Measurements from ENCODE around the gene CD86. TPM values are rescaled to one million over a fixed set of nuclear protein-coding genes. Genes with fewer than 3 reads are reported as not detected.
"Not testable (repeated sequence)": the region's sequence is repeated elsewhere in the genome, so short reads cannot be mapped to it uniquely, and the experiment has no call there.

The CD86 gene
- total and polyA plus RNA-seq, 7 donors, result 0.16 to 1.4 (median 0.71) TPM

- no peaks in the 10 kb centered on the region for H3K27me3 ChIP-seq (ENCODE audit: insufficient read depth in 3 of 3, low read length in 2 of 3)
- H3K4me1 ChIP-seq, result no peaks in the 10 kb centered on the region
- WGBS, 3 donors, result 63 to 73% (median 67%) methylated on average over 3 of the region's 3 CpGs
- H3K9me3 ChIP-seq, result no peaks in the 10 kb centered on the region
- no peak overlapping the region for H3K27ac ChIP-seq
- H3K4me3 ChIP-seq, result no peak overlapping the region
- no peak for ATAC-seq
- TF ChIP-seq CTCF (IDR thresholded peaks at IDR 0.05), result no peak
- no peaks in the 10 kb centered on the region for H3K36me3 ChIP-seq (ENCODE audit: insufficient read depth in 1 of 2, low read depth in 1 of 2)
- no peak for DNase-seq
- intact Hi-C loops (cut with DNase I), result no loop called here
These were observed 91.3 kb downstream of the CD86 start for GRCh38 chr3:122146466-122146865.

DNA sequence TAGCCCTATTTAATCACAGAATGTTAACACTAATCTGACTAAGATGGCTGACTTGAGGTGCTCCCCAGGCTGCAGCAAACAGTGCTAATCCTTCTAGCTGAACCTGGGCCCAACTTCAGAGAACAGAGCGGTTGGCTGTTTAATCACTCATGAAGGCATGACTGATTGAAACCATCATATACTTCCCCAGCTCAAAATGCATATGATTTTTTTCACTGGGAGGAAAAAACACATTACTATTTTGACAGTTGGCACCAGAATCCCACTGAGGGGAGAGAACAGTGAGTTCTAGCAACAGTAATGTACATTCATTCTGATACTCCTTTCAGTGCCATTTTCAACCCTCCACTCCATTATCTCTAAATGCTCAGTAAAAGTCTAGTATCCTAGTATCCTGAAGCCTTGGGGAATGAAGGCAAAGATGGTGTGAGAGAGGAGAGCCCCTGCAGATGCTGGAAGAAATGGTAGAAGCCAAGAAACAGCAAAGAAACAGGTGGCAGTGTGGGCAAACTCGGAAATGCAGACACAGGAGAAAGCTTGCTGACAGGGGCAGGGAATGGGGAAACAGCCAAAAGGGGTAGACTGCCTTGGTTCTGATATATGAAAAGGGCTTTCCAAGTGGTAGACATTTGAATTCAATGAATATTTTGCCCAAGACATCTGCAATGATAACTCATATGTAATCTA is 93.9 kb downstream of the CD86 start:
- intact Hi-C loops (cut with DNase I), result no loop called here
- peaks cover 4% of the 10 kb centered on the region for H3K9me3 ChIP-seq
- no peaks in the 10 kb centered on the region for H3K4me1 ChIP-seq
- ATAC-seq (no peak), DNase-seq (no peak)
- 39 to 49% (median 42%) methylated on average over 2 of the region's 2 CpGs for WGBS, 3 donors
- H3K27ac ChIP-seq, result no peak overlapping the region
- no peak overlapping the region for H3K4me3 ChIP-seq
- H3K36me3 ChIP-seq (ENCODE audit: insufficient read depth in 1 of 2, low read depth in 1 of 2), result no peaks in the 10 kb centered on the region
- TF ChIP-seq CTCF (IDR thresholded peaks at IDR 0.05), result no peak
- H3K27me3 ChIP-seq (ENCODE audit: insufficient read depth in 3 of 3, low read length in 2 of 3), result no peaks in the 10 kb centered on the region

DNA sequence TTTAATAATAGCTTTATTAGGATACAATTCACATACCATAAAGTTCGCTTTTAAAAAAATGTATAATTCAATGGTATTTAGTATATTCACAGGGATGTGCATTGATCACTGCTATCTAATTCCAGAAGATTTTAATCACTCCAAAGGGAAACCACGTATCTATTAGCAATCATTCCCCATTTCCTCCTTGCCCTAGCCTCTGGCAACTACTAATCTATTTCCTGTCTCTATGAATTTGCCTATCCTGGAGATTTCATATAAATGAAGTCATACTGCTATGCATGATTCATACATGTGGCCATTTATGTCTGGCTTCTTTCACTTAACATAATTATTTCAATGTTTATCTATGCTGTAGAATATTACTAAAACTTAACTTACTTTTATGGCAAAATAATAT is 96.3 kb downstream of the CD86 start:
- Histone ChIP-seq H3K4me3 (no peak overlapping the region), H3K4me1 (no peaks in the 10 kb centered on the region), H3K36me3 (ENCODE audit: insufficient read depth in 1 of 2, low read depth in 1 of 2) (no peaks in the 10 kb centered on the region), H3K27ac (no peak overlapping the region), H3K9me3 (peaks cover 15% of the 10 kb centered on the region), H3K27me3 (ENCODE audit: insufficient read depth in 3 of 3, low read length in 2 of 3) (no peaks in the 10 kb centered on the region)
- TF ChIP-seq CTCF (IDR thresholded peaks at IDR 0.05), result no peak
- ATAC-seq (no peak), DNase-seq (no peak)
- 61 to 70% (median 69%) methylated on average over 2 of the region's 2 CpGs for WGBS, 3 donors
- intact Hi-C loops (cut with DNase I), result no loop called here

GRCh38 chr3:122164983-122165382 is 109.8 kb downstream of the CD86 start:
- H3K4me1 ChIP-seq; H3K27ac ChIP-seq; H3K36me3 ChIP-seq (ENCODE audit: insufficient read depth in 1 of 2, low read depth in 1 of 2); H3K9me3 ChIP-seq; H3K4me3 ChIP-seq; ATAC-seq; DNase-seq; intact Hi-C loops (cut with DNase I); H3K27me3 ChIP-seq (ENCODE audit: insufficient read depth in 3 of 3, low read length in 2 of 3): not testable (repeated sequence)
- 80 to 100% (median 92%) methylated on average over 1 to 21 of the region's 31 CpGs for WGBS, 3 donors

DNA sequence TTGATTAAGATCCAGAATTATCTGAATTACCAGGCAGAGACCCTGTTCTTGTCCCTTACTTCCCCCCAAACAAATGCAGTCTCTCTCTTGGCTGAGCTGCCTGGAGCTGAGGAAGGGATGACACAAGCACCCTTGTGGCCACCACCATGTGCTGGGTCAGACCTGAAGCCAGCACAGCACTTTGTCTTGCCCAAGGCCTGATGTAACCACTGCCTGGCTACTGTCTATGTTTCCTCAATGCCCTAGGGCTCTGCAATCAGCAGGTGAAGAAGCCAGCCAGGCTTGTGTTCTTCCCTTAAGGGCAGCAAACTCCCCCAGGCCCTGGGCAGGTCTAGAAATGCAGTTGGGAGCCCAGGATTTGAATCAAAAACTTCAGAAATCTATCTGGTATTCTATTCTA is 112.5 kb downstream of the CD86 start:
- H3K4me1 ChIP-seq, result no peaks in the 10 kb centered on the region
- no peak for DNase-seq
- TF ChIP-seq CTCF (IDR thresholded peaks at IDR 0.05), result no peak
- H3K9me3 ChIP-seq, result no peaks in the 10 kb centered on the region
- no peak overlapping the region for H3K27ac ChIP-seq
- H3K27me3 ChIP-seq (ENCODE audit: insufficient read depth in 3 of 3, low read length in 2 of 3), result peaks cover 0 to 1% (median 0%) of the 10 kb centered on the region in 3 donors
- H3K4me3 ChIP-seq, result no peak overlapping the region
- no peaks in the 10 kb centered on the region for H3K36me3 ChIP-seq (ENCODE audit: insufficient read depth in 1 of 2, low read depth in 1 of 2)
- intact Hi-C loops (cut with DNase I), result no loop called here
- no peak for ATAC-seq

Data from psoas muscle (tissue), 8 donors.